Trophoblast cell (in vitro differentiated cells and primary cell): Measurements from ENCODE around the gene PARD3B.

Source experiments
- DNase-seq, 2 donors: peaks; one replicate each; pipeline ENCODE4 v3.0.0-alpha.2; 2016
- H2AFZ ChIP-seq: 2 replicates; pipeline ENCODE4 v1.6.1; 2013; ENCODE audit warnings: low read length, moderate library complexity, mild to moderate bottlenecking; ENCODE audit not compliant: insufficient read depth, poor library complexity
- H2AK5ac ChIP-seq: 2 replicates; pipeline ENCODE4 v1.6.1; 2013; ENCODE audit warnings: mild to moderate bottlenecking, low read length
- H2BK120ac ChIP-seq: 2 replicates; pipeline ENCODE4 v1.6.1; 2013; ENCODE audit warnings: low read length, mild to moderate bottlenecking, moderate library complexity; ENCODE audit not compliant: insufficient read depth, poor library complexity
- H2BK12ac ChIP-seq: 2 replicates; pipeline ENCODE4 v1.6.1; 2013; ENCODE audit warnings: mild to moderate bottlenecking, low read length, moderate library complexity
- H2BK5ac ChIP-seq: 2 replicates; pipeline ENCODE4 v1.6.1; 2013; ENCODE audit warnings: low read length, low read depth, moderate library complexity, mild to moderate bottlenecking; ENCODE audit not compliant: poor library complexity
- H3K14ac ChIP-seq: 2 replicates; pipeline ENCODE4 v1.6.1; 2013; ENCODE audit warnings: mild to moderate bottlenecking, low read length
- H3K18ac ChIP-seq: 2 replicates; pipeline ENCODE4 v1.6.1; 2013; ENCODE audit warnings: mild to moderate bottlenecking, low read length
- H3K23ac ChIP-seq: 2 replicates; pipeline ENCODE4 v1.6.1; 2013; ENCODE audit warnings: low read length
- H3K27ac ChIP-seq: 2 replicates; pipeline ENCODE4 v1.5.1; 2013; ENCODE audit warnings: low read depth, mild to moderate bottlenecking, inconsistent platforms, low read length, moderate library complexity
- H3K27me3 ChIP-seq: 2 replicates; pipeline ENCODE4 v1.6.1; 2013; ENCODE audit warnings: inconsistent platforms, mild to moderate bottlenecking, low read length, moderate library complexity; ENCODE audit not compliant: insufficient read depth
- H3K36me3 ChIP-seq, 2 experiments: 1 replicate in 1 of 2; 2 replicates in 1 of 2; pipeline ENCODE4 v1.6.1; 2013; ENCODE audit warnings: low read length in 2 of 2, mild to moderate bottlenecking in 2 of 2, moderate library complexity in 1 of 2; ENCODE audit not compliant: insufficient read depth in 2 of 2, control insufficient read depth in 1 of 2
- H3K4ac ChIP-seq: 2 replicates; pipeline ENCODE4 v1.6.1; 2013; ENCODE audit warnings: low read depth, mild to moderate bottlenecking, low read length, moderate library complexity
- H3K4me1 ChIP-seq, 2 experiments: 1 replicate in 1 of 2; 2 replicates in 1 of 2; pipeline ENCODE4 v1.6.1; 2013; ENCODE audit warnings: low read length in 2 of 2, mild to moderate bottlenecking in 2 of 2, moderate library complexity in 1 of 2; ENCODE audit not compliant: insufficient read depth in 2 of 2, control insufficient read depth in 1 of 2
- H3K4me2 ChIP-seq: 2 replicates; pipeline ENCODE4 v1.6.1; 2013; ENCODE audit warnings: inconsistent platforms, mild to moderate bottlenecking, low read length, moderate library complexity
- H3K4me3 ChIP-seq: 2 replicates; pipeline ENCODE4 v1.5.1; 2013; ENCODE audit warnings: mild to moderate bottlenecking, low read depth, low read length, inconsistent platforms
- H3K79me1 ChIP-seq: one replicate; pipeline ENCODE4 v1.6.1; 2013; ENCODE audit warnings: low read length
- H3K79me2 ChIP-seq: 2 replicates; pipeline ENCODE4 v1.6.1; 2013; ENCODE audit warnings: low read length, mild to moderate bottlenecking; ENCODE audit not compliant: control insufficient read depth, insufficient read depth, poor library complexity
- H3K9ac ChIP-seq: 2 replicates; pipeline ENCODE4 v1.6.1; 2013; ENCODE audit warnings: mild to moderate bottlenecking, low read length
- H3K9me3 ChIP-seq: 2 replicates; pipeline ENCODE4 v1.6.1; 2013; ENCODE audit warnings: low read depth, mild to moderate bottlenecking, control low read depth, inconsistent platforms, low read length; ENCODE audit not compliant: insufficient read depth
- H4K12ac ChIP-seq: 2 replicates; pipeline ENCODE4 v1.6.1; 2013; ENCODE audit warnings: low read depth, mild to moderate bottlenecking, low read length, moderate library complexity
- H4K8ac ChIP-seq: 2 replicates; pipeline ENCODE4 v1.6.1; 2013; ENCODE audit warnings: low read depth, mild to moderate bottlenecking, low read length, moderate library complexity
- H4K91ac ChIP-seq: one replicate; pipeline ENCODE4 v1.6.1; 2013; ENCODE audit warnings: low read depth, mild to moderate bottlenecking, low read length, moderate library complexity
- WGBS: extraction: QIAGEN DNeasy Blood & Tissue Kit; methylation state at CpG from one replicate; pipeline ENCODE4 v1.1.7; 2013; ENCODE audit warnings: missing lambda C conversion rate; ENCODE audit not compliant: insufficient read length, insufficient coverage; ENCODE audit errors: extremely low coverage; 5-methylcytosine and 5-hydroxymethylcytosine counted together

The PARD3B gene

GRCh38 chr2:204827701-204828590, 282.7 kb downstream of the PARD3B start:
- no peak overlapping the region for H3K4ac ChIP-seq
- no peak overlapping the region for H2AK5ac ChIP-seq
- no peaks in the 10 kb centered on the region for H3K27me3 ChIP-seq
- H3K36me3 ChIP-seq, result no peaks in the 10 kb centered on the region
- no peak overlapping the region for H4K12ac ChIP-seq
- no peak overlapping the region for H3K14ac ChIP-seq
- no peaks in the 10 kb centered on the region for H3K79me1 ChIP-seq
- H2AFZ ChIP-seq, result no peak overlapping the region
- H3K9me3 ChIP-seq, result no peaks in the 10 kb centered on the region
- no CpG with 5 or more reads among the region's 9 CpGs for WGBS
- no peak overlapping the region for H2BK12ac ChIP-seq
- H3K18ac ChIP-seq, result no peak overlapping the region
- no peak overlapping the region for H3K23ac ChIP-seq
- peaks cover 0 to 2% of the 10 kb centered on the region in 2 experiments for H3K4me1 ChIP-seq
- no peak overlapping the region for H4K91ac ChIP-seq
- no peak overlapping the region for H2BK120ac ChIP-seq
- no peak overlapping the region for H4K8ac ChIP-seq
- no peak overlapping the region for H3K27ac ChIP-seq
- no peak for DNase-seq
- H2BK5ac ChIP-seq, result no peak overlapping the region
- no peaks in the 10 kb centered on the region for H3K79me2 ChIP-seq
- no peak overlapping the region for H3K4me3 ChIP-seq
- H3K4me2 ChIP-seq, result no peak overlapping the region
- H3K9ac ChIP-seq, result no peak overlapping the region

- Histone ChIP-seq H3K79me1 (no peaks in the 10 kb centered on the region), H2BK12ac (no peak overlapping the region), H2AFZ (no peak overlapping the region), H3K9me3 (no peaks in the 10 kb centered on the region), H3K79me2 (no peaks in the 10 kb centered on the region), H2BK5ac (no peak overlapping the region), H2AK5ac (no peak overlapping the region), H3K36me3 (no peaks in the 10 kb centered on the region), H4K12ac (no peak overlapping the region), H3K4me3 (no peak overlapping the region), H3K4ac (no peak overlapping the region), H4K91ac (no peak overlapping the region), H3K27ac (no peak overlapping the region), H3K4me2 (no peak overlapping the region), H3K14ac (no peak overlapping the region), H2BK120ac (no peak overlapping the region), H3K27me3 (no peaks in the 10 kb centered on the region), H3K4me1 (no peaks in the 10 kb centered on the region), H3K18ac (no peak overlapping the region), H4K8ac (no peak overlapping the region), H3K23ac (no peak overlapping the region), H3K9ac (no peak overlapping the region)
- WGBS, result no CpG with 5 or more reads among the region's 3 CpGs
- no peak for DNase-seq
These were observed 289.6 kb downstream of the PARD3B start for GRCh38 chr2:204834716-204835384.

DNA sequence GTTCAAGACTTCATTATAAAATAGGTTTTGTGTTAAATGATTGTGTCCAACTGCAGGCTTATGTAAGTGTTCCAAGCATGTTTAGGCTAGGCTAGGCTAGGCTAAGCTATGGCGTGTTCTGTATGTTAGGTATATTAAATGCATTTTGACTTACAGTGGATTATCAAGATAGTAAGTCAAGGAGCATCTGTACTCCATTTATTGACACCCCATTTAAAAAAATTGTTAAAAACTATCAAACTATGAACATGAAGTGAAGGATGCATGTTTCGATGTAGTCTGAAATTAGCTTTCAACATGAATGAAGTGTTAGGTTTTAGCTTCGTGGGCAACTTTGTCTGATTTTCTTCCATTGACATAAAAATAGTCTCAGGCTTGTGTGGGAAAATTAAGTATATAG, 290.5 kb downstream of the PARD3B start:
- H3K36me3 ChIP-seq, result no peaks in the 10 kb centered on the region
- no peak overlapping the region for H3K14ac ChIP-seq
- no peak overlapping the region for H2BK12ac ChIP-seq
- no CpG with 5 or more reads among the region's 3 CpGs for WGBS
- H3K27me3 ChIP-seq, result no peaks in the 10 kb centered on the region
- H2AK5ac ChIP-seq, result no peak overlapping the region
- H3K27ac ChIP-seq, result no peak overlapping the region
- no peaks in the 10 kb centered on the region for H3K79me1 ChIP-seq
- no peak overlapping the region for H3K23ac ChIP-seq
- no peak overlapping the region for H4K8ac ChIP-seq
- H3K4me2 ChIP-seq, result no peak overlapping the region
- H3K4me1 ChIP-seq, result no peaks in the 10 kb centered on the region
- H2BK120ac ChIP-seq, result no peak overlapping the region
- no peak overlapping the region for H3K4me3 ChIP-seq
- no peak overlapping the region for H2AFZ ChIP-seq
- H3K9ac ChIP-seq, result no peak overlapping the region
- DNase-seq, result no peak
- H2BK5ac ChIP-seq, result no peak overlapping the region
- H4K12ac ChIP-seq, result no peak overlapping the region
- H3K18ac ChIP-seq, result no peak overlapping the region
- no peak overlapping the region for H4K91ac ChIP-seq
- H3K79me2 ChIP-seq, result no peaks in the 10 kb centered on the region
- H3K4ac ChIP-seq, result no peak overlapping the region
- H3K9me3 ChIP-seq, result no peaks in the 10 kb centered on the region

DNA sequence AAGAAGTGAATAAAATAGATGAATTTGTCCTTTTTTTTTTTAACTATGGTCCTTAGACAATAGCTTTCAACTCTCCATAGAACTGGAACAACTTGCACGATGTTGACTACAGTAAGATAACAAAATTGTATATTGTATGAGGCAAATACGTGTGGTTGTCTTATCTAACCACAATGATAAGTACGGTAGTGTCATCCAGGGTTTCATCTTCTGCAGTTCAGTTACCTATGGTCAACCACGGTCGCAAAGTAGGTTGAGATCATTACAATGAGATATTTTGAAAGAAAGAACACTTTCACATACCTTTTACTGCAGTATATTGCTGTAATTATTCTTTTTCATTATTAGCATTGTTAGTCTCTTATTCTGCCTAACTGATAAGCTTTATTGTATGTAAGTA, 295.2 kb downstream of the PARD3B start:
- Histone ChIP-seq H2AFZ (no peak overlapping the region), H4K8ac (no peak overlapping the region), H3K9me3 (no peaks in the 10 kb centered on the region), H2BK120ac (no peak overlapping the region), H4K12ac (no peak overlapping the region), H3K23ac (no peak overlapping the region), H3K4me1 (no peaks in the 10 kb centered on the region), H2BK5ac (no peak overlapping the region), H2BK12ac (no peak overlapping the region), H3K4me3 (no peak overlapping the region), H3K27me3 (no peaks in the 10 kb centered on the region), H3K4me2 (no peak overlapping the region), H3K14ac (no peak overlapping the region), H3K36me3 (no peaks in the 10 kb centered on the region), H3K79me2 (no peaks in the 10 kb centered on the region), H2AK5ac (no peak overlapping the region), H3K4ac (no peak overlapping the region), H3K79me1 (no peaks in the 10 kb centered on the region), H3K18ac (no peak overlapping the region), H3K9ac (no peak overlapping the region), H3K27ac (no peak overlapping the region), H4K91ac (no peak overlapping the region)
- no peak for DNase-seq
- no CpG with 5 or more reads among the region's 5 CpGs for WGBS
